ENCODE data around the gene VAPB.
A peak's percentile ranks its signal among the peaks of the same experiment; 100 is the strongest.
"Not testable (repeated sequence)": the region's sequence is repeated elsewhere in the genome, so short reads cannot be mapped to it uniquely, and the experiment has no call there.

VAPB gene, protein sequence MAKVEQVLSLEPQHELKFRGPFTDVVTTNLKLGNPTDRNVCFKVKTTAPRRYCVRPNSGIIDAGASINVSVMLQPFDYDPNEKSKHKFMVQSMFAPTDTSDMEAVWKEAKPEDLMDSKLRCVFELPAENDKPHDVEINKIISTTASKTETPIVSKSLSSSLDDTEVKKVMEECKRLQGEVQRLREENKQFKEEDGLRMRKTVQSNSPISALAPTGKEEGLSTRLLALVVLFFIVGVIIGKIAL

GRCh38 chr20:58388882-58389323 is at the start of gene VAPB:
Gene VAPB, plus strand, starts transcription at chr20:58389229. Its CDS starts 231 bp downstream, at chr20:58389460.
- DNase-seq: peak; percentile 86

GRCh38 chr20:58339741-58340140 is 49.3 kb upstream of the VAPB start:
- DNase-seq: no peak

DNA sequence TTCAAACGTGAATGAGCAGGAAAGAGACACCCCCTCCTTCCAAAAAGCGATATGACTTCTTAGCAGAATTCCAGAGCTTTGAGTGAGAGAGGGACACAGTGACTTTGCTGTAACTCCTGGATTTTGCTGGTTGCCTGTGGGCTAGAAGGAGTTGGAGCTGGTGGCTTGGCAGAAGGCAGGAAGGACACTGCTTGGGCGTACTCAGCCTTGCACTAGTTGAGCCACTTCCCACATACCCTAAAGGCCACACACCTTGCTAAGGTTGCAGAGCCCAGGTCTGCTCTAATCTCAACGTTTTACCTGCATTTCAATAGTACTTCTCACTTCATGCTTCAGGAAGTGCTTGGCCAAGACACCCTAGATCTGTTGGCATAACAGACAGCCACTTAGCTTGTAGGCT is 48.9 kb upstream of the VAPB start:
- DNase-seq: no peak

- DNase-seq: no peak
Observed at GRCh38 chr20:58340853-58341252, 48.2 kb upstream of the VAPB start.

DNA sequence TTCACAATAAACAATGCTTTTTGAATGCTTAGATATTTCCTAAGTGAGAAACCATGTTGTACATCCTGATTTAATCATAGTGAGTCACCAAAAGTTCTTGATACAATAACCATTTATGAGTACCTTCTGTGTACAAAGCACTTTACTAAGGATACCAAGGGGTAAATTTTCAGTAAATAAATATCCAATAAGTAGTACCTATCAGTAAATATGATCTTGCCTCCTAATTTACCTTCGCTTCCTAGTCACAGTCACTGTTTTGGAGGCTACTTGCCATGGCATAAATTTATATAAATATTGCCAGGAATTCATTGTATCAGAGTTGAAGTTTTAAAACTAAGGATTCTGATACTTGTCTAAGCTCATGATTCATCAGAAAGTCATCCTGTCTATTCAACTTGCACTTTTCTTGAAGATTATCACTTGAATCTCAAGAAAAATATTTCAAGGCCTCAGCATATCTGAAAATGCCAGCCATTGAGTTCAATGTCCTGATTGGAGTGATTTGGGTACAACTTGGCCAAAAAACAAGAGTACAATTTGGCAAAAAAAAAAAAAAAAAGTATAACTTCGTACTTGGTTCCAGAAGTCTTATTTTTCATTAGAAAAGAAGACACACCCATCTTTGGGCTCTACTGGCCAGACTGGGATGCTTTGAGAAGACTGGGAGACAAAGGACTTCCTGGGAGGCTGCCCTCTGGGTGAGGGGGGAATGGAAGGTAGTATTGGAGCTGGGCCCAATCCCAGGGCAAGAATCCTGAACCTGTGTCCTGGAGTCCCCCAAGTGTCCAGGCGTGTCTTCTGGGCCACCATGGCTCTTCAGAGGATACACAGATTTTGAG is 46.7 kb upstream of the VAPB start:
- no peak for DNase-seq

DNA sequence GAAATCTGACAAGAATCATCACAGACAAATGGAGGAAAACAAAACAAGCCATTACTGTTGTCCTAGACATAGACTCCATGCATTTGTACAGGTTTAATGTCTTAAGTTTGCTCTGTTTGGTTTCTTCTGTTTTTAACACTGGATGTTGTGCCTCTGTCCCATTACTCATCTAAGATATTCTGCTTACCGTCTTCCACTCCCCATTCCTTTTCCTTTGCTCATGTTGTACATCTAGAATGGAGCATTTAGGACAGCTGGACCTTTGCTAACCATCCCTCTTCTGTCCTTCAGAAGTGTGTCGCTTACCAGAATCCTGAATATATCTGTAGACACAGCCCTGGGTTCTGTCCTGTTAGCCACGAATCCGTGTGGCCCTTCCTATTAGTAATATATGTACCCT is 44.3 kb upstream of the VAPB start:
- DNase-seq: no peak

DNA sequence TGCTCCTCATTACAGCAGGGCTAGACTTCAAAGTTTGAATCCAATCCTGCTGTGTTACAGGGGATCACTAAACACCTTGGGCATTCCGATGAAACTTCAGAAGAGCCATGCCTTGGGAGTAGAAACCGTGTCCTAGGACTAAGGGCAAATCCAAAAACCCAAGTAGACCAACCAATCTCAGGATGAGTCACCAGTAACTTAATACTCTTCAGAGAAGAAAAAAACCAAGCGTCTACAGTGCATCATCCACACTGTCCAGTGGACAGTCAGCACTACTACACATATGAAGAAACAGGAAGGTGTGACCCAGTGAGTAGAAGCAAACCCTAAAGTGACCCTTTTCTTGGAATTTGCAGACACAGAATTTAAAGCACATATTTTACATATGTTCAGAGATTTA is 39.5 kb upstream of the VAPB start:
- DNase-seq: no peak

- no peak for DNase-seq
Observed at GRCh38 chr20:58352468-58352867, 36.6 kb upstream of the VAPB start.

GRCh38 chr20:58359441-58359840 is 29.6 kb upstream of the VAPB start:
- DNase-seq: no peak

DNA sequence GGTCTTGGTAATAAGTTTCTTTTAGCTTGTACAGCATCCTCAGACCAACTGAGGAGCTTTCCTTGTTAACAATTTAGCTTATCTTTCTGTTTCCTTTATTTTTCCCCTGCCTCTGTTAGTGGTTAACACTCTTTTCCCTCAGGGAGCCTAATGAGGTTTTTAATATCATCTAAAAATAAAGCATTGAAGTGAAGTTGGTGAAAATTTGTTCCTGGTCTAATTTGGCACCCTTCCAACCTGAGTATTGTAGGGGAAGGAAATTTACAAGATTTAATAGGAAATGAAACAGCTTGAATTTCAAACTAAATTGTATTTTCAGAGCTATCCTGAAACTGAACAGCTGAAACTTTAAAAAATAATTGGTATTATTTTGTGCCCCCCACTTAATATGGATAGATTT is 28.1 kb upstream of the VAPB start:
- no peak for DNase-seq

GRCh38 chr20:58361481-58362205 is 27.4 kb upstream of the VAPB start:
- DNase-seq: no peak

DNA sequence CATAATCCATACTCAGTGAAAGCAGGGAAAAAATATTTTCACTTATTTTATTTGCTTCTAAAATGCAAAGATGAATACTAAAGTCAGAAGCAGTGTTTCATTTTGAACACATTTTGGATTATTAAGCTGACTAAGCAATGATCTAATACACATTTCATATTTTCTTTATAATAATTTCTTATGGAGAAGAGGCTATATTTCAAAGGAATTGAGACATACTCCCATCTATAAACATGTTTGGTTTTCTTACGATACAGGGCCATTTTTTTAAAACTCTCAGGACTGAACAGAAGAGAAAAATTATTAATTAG is 26.9 kb upstream of the VAPB start:
- no peak for DNase-seq

DNA sequence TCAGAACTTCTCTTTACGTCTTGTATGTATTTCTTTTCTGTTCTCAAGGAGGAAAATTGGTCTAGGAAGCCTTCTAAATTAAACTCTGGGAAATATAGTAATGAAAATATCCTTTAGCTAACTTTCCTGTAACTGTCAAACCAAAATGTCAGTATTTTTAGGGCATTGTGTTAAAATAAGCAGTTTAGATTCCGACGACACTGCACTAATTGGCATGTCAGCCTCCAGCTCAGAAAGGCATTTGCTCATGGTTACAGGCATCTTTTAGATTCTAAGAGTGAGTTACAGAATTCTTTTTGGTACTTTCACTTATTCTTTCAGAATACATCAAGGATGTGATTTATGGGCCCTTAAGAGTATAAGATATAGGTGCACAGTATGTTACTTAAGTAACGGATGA is 26.1 kb upstream of the VAPB start:
- DNase-seq: no peak

GRCh38 chr20:58366866-58367265 is 22.2 kb upstream of the VAPB start:
- no peak for DNase-seq

GRCh38 chr20:58372806-58373205 is 16.2 kb upstream of the VAPB start:
- no peak for DNase-seq

DNA sequence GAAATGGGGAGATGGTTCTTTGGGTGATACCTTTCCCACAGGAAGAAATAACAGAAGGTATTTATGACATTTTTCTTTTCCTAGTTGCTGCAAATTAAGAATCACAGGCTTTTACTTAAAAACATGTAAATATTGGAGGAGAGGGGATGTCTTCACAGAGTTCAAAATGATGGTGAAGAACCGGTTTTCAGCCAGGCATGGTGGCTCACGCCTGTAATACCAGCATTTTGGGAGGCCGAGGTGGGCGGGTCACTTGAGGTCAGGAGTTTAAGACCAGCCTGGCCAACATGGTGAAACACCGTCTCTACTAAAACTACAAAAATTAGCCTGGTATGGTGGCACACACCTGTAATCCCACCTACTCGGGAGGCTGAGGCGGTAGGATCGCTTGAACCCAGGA is 15.7 kb upstream of the VAPB start:
- not testable (repeated sequence) for DNase-seq

DNA sequence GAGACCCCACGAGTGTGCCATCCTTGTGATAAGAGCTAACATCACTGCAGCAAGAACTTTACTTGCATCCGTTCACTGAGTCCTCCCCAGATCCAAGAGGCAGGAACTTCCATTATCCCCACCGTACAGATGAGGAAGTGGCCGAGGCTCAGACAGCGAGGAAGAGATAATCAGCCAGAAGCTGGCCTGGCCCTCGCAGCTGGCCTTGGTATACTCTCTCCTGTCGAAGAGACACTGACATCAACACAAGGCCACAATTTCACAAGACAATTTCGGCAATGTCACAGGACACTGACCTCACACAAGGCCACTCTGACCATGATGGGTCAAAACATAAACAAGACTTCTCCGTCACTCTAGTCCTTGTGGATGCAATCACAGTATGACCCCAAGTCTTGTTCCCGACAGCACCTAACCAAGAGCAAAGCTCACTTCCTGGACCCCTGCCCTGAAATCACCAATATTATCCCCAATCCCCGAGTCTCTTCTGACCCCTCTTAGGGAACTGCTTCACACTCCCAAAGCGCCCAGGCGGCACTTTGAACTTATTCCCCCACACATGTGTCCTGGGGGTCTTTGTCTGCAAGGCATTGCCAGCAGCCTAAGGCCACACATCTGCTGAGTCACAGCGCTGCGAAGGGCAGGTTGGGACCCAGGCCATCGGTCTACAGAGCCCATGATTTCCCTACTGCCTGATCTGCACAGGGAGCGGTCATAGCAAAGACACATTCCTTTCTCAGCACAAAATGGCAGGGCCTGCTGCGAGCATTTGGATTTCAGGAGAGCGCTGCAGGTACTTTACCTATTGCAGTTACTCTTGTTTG is 14.8 kb upstream of the VAPB start:
- no peak for DNase-seq

DNA sequence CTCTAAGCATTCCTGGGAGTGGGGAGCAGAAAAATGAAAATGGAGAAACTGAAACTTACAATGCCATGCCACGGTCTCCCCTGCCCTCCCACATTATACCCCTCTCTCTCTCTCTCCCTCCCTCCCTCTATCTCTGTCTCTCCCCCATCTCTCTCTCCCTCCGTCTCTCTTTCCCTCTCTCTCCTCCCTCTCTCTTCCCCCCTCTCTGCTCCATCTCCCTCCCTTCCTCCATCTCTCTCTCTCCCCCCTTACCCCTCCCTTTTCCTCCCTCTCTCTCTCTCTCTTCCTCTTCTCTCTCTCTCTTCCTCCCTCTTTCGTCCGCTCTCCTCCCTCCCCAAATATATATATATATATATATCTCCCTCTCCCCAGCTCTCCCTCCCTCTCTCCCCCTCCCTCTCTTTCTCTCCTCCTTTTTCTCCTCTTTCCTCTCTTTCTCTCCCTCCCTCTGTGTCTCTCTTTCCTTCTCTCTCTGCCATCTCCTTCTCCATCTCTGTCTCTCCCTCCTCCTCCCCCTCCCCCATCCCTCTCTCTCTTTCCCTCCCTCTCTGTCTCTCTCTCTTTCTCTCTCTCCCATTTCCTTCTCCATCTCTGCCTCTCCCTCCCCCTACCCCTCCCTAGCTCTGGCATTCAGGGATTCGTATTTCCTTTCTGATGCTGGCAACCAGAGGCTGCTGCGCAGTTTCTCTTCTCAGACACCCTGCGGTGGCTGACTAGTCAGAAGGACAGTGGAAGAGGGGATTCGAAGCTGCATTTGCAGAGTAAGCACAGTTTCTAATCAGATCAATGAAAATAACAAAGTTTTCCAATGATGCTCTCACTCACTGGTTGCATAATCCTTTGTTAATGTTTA is 13.9 kb upstream of the VAPB start:
- no peak for DNase-seq

DNA sequence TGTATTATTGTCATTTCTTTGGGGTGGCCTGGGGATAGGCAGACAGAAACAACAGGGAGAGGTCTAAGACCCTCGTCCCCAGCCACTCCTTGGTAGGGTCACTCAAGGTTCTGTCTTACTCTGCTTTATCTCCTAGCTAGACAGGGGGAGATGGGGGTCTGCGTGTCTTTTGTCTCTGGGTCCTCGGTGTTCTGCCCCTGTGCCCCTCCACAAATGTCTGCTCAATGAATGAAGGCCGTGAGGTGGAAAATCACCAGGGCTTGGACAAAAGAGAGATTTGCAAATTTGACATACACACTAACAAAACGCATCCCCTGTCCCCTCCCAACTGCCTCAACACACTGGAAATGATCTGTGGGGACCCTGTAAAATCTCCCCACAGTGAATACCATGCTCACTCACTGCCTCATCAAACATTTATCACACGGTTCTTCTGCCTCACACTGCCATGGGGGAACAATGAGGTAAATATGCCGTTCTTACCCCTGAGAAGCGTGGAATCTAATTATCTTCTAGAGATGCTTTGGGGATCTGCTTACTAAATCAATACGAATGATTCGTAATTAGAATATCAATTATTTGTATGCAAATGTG is 13.2 kb upstream of the VAPB start:
- no peak for DNase-seq

DNA sequence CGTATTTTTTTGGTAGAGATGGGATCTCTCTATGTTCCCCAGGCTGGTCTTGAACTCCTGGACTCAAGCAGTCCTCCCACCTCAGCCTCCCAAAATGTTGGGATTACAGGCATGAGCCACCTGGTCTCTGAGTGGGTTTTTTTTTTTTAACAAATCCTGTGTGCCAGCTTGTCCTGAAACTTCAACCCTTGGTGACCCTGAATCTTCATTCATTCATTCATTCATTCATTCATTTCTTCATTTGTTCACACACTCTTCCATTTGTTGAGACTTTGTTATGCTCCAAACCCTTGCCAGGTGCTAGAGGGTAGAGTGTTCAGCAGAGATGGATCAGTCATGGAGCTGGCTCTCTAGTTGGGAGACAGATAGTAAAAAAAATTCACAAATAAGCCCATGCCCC is 12.0 kb upstream of the VAPB start:
- DNase-seq: no peak

GRCh38 chr20:58377766-58378401 is 11.1 kb upstream of the VAPB start:
- no peak for DNase-seq

All from NCI-H526 treated with DMSO at 0.1 percent for 48 hours (cell line).